ENCODE data around the gene LRRC8C. TPM values are rescaled to one million over a fixed set of nuclear protein-coding genes. Genes with fewer than 3 reads are reported as not detected.
A peak's percentile ranks its signal among the peaks of the same experiment; 100 is the strongest.

LRRC8C gene
- total and polyA plus RNA-seq, 2 experiments from 2014 or later, result 3.6 to 7.3 TPM

DNA sequence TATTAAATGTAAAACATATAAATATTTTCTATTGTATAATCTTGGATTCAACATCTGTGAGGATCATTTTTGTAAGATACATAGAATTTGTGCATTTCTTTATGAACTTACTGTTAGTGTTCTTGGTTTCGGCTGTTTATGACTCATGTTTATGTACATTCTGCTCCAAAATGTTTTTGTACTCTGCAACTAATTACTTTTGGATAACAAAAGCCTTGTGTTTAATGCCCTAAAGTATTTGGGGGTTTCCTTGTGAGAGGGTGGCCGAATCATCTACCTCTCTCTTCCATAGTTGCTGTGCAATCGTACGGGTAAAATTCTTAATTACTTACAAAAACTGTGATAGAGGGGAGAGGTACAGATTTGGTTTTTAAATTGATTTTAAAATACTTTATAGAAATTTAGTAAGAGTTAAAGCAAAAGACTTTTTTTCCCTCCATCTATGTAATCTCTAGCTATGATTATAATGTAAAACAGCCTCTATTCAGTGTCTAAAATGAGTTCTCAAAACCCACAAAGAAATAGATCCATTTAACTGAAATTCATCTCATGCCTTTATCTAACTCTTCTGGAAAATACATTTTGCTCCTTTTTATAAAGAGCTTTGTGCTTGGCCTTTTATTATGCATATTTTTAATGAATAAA lies 38.7 kb upstream of the LRRC8C start:
- Histone ChIP-seq H3F3A (ENCODE audit: insufficient read depth) (peaks cover 8% of the 10 kb centered on the region; the same call in 1 of the 2 replicates), H3K36me3 (ENCODE audit: low read depth) (no peaks in the 10 kb centered on the region), H3K4me1 (ENCODE audit: insufficient read depth) (peaks cover 29% of the 10 kb centered on the region), H3K9me3 (ENCODE audit: low read depth) (no peaks in the 10 kb centered on the region), H4K20me1 (ENCODE audit: insufficient read depth) (no peaks in the 10 kb centered on the region), H2AFZ (no peak overlapping the region), H3K27ac (no peak overlapping the region), H3K9me2 (ENCODE audit: insufficient read depth) (no peaks in the 10 kb centered on the region), H3K79me2 (ENCODE audit: insufficient read depth) (no peaks in the 10 kb centered on the region), H3K27me3 (replicated peaks; ENCODE audit: insufficient read depth) (no peaks in the 10 kb centered on the region), H3K4me3 (no peak overlapping the region), H3K4me2 (ENCODE audit: unreplicated experiment) (peak overlapping the region; percentile 7), H3K9ac (no peak overlapping the region)
- in situ Hi-C loops (cut with MboI), result loop anchor here (25.0 kb wide), 1 partner anchor 107 kb away; no protein-coding TSS in a partner anchor
- TF ChIP-seq EZH2 (IDR thresholded peaks at IDR 0.05; ENCODE audit: insufficient read depth, poor library complexity, severe bottlenecking), result no peak
- TF ChIP-seq EZH2phosphoT487 (IDR thresholded peaks at IDR 0.05; ENCODE audit: insufficient read depth, low read depth), result no peak
- WGBS, 2 experiments (ENCODE audit: low coverage in 1 of 2, low lambda C conversion rate in 2 of 2, missing lambda C conversion rate in 2 of 2), result 32 to 42% methylated on average over 4 of the region's 4 CpGs
- peak; percentile 17 for DNase-seq

DNA sequence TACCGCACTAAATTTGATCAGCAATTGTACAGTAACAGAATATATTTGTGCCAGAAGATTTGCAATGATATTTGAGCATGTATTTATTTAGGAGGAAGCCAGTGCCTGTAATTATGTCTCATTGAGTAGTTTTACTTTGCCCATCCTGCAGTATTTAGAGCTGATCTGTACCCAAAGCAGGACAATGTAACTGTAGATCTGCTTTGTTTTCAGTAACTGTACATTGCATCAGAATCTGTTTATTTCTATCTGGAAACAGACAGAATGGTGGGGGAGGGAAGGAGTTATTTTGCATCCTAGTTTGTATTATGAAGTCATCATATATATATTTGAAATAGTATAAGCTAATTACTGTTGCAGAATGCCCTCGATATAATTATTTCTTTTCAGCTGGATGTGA lies 36.2 kb upstream of the LRRC8C start:
- Histone ChIP-seq H3K9me2 (ENCODE audit: insufficient read depth) (no peaks in the 10 kb centered on the region), H3K4me3 (no peak overlapping the region), H3K4me1 (ENCODE audit: insufficient read depth) (peaks cover 9% of the 10 kb centered on the region; the same call in 1 of the 2 replicates), H3K27me3 (replicated peaks; ENCODE audit: insufficient read depth) (no peaks in the 10 kb centered on the region), H2AFZ (no peak overlapping the region), H3K9me3 (ENCODE audit: low read depth) (no peaks in the 10 kb centered on the region), H3K9ac (no peak overlapping the region), H4K20me1 (ENCODE audit: insufficient read depth) (no peaks in the 10 kb centered on the region), H3F3A (ENCODE audit: insufficient read depth) (no peaks in the 10 kb centered on the region), H3K36me3 (ENCODE audit: low read depth) (no peaks in the 10 kb centered on the region), H3K4me2 (ENCODE audit: unreplicated experiment) (no peak overlapping the region), H3K27ac (no peak overlapping the region), H3K79me2 (ENCODE audit: insufficient read depth) (no peaks in the 10 kb centered on the region)
- no peak for DNase-seq
- 66 to 80% methylated on average over 2 of the region's 2 CpGs for WGBS, 2 experiments (ENCODE audit: low coverage in 1 of 2, low lambda C conversion rate in 2 of 2, missing lambda C conversion rate in 2 of 2)
- in situ Hi-C loops (cut with MboI), result loop anchor here (25.0 kb wide), 1 partner anchor 109 kb away; no protein-coding TSS in a partner anchor
- TF ChIP-seq EZH2 (IDR thresholded peaks at IDR 0.05; ENCODE audit: insufficient read depth, poor library complexity, severe bottlenecking) (no peak), EZH2phosphoT487 (IDR thresholded peaks at IDR 0.05; ENCODE audit: insufficient read depth, low read depth) (no peak)

DNA sequence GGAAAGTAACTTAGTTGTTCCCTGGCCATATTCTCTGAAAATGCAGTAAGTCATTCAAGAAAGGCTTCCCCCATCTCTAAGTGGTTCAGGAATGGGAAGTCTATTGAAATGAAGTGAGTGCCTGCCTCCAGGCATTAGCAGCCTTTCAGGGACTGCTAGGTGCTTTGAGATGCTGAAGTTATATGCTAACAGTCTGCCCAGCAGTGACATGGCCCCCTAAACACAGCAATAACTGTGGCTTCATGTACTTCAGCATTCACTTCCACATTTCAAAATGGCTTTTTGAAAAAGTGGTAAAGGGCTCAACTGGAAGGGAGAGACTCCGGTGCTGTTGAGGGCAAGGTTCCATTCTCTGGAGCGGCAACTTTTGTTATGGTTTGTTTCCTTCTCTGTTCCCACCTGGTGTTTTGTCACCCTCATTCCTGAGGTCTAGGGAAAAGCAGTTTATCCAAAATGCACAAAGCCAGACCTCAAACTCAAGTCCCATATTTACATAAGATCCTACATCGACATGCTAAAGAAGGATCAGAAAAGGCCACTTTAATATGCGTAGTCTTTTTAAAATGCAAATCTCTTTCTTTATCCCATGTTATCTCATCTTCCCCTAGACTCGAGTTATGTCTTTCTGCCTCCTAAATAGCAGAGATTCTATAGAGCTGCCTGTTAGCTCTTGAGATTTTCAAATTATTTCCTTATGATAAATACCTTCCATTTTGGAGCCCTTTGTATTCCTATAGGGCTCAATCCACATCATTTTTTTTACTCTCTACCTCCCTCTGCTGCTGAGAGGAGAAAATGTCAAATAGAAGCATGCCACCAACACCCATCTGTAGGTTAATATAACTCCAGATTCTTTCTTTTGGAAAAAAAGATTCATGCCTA lies 34.2 kb upstream of the LRRC8C start:
- Histone ChIP-seq H4K20me1 (ENCODE audit: insufficient read depth) (no peaks in the 10 kb centered on the region), H3K27me3 (replicated peaks; ENCODE audit: insufficient read depth) (no peaks in the 10 kb centered on the region), H3F3A (ENCODE audit: insufficient read depth) (peaks cover 8% of the 10 kb centered on the region; the same call in 1 of the 2 replicates), H2AFZ (0 out of 2 replicates have a peak overlapping the region, but pooled peaks have one; percentile 11), H3K9me3 (ENCODE audit: low read depth) (no peaks in the 10 kb centered on the region), H3K27ac (no peak overlapping the region), H3K79me2 (ENCODE audit: insufficient read depth) (no peaks in the 10 kb centered on the region), H3K4me2 (ENCODE audit: unreplicated experiment) (no peak overlapping the region), H3K9me2 (ENCODE audit: insufficient read depth) (no peaks in the 10 kb centered on the region), H3K9ac (no peak overlapping the region), H3K36me3 (ENCODE audit: low read depth) (no peaks in the 10 kb centered on the region), H3K4me1 (ENCODE audit: insufficient read depth) (peaks cover 16% of the 10 kb centered on the region), H3K4me3 (no peak overlapping the region)
- in situ Hi-C loops (cut with MboI), result loop anchor here (25.0 kb wide), 1 partner anchor 111 kb away; no protein-coding TSS in a partner anchor
- TF ChIP-seq EZH2phosphoT487 (IDR thresholded peaks at IDR 0.05; ENCODE audit: insufficient read depth, low read depth), result no peak
- no peak for TF ChIP-seq EZH2 (IDR thresholded peaks at IDR 0.05; ENCODE audit: insufficient read depth, poor library complexity, severe bottlenecking)
- WGBS, 2 experiments (ENCODE audit: low coverage in 1 of 2, low lambda C conversion rate in 2 of 2, missing lambda C conversion rate in 2 of 2), result 70 to 75% methylated on average over 5 of the region's 5 CpGs
- peak; percentile 59 for DNase-seq

DNA sequence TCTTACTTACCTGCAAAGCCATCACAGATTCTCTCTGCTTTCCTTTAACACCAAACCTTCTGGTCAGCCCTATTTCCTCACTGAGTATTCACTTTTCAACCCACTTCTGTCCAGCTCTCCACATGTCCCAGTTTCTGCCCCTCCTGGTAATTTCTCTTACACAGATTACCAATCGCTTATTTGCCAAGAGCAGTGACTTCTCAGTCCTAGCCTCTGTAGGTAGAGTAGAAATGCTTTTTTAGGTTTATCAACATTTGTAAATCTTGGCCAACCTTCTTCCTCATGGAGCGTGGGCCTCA lies 33.6 kb upstream of the LRRC8C start:
- in situ Hi-C loops (cut with MboI), result loop anchor here (25.0 kb wide), 1 partner anchor 112 kb away; no protein-coding TSS in a partner anchor
- no peak overlapping the region for H3K9ac ChIP-seq
- H2AFZ ChIP-seq, result no peak overlapping the region
- H4K20me1 ChIP-seq (ENCODE audit: insufficient read depth), result no peaks in the 10 kb centered on the region
- no peak overlapping the region for H3K4me2 ChIP-seq (ENCODE audit: unreplicated experiment)
- peaks cover 15% of the 10 kb centered on the region for H3K4me1 ChIP-seq (ENCODE audit: insufficient read depth)
- H3K4me3 ChIP-seq, result no peak overlapping the region
- H3K9me2 ChIP-seq (ENCODE audit: insufficient read depth), result no peaks in the 10 kb centered on the region
- no peaks in the 10 kb centered on the region for H3K9me3 ChIP-seq (ENCODE audit: low read depth)
- peaks cover 14% of the 10 kb centered on the region for H3F3A ChIP-seq (ENCODE audit: insufficient read depth)
- TF ChIP-seq EZH2phosphoT487 (IDR thresholded peaks at IDR 0.05; ENCODE audit: insufficient read depth, low read depth), result no peak
- no peak for TF ChIP-seq EZH2 (IDR thresholded peaks at IDR 0.05; ENCODE audit: insufficient read depth, poor library complexity, severe bottlenecking)
- H3K27me3 ChIP-seq (replicated peaks; ENCODE audit: insufficient read depth), result no peaks in the 10 kb centered on the region
- DNase-seq, result no peak
- WGBS, 2 experiments (ENCODE audit: low coverage in 1 of 2, low lambda C conversion rate in 2 of 2, missing lambda C conversion rate in 2 of 2), result 90 to 99% methylated on average over 2 of the region's 2 CpGs
- no peaks in the 10 kb centered on the region for H3K79me2 ChIP-seq (ENCODE audit: insufficient read depth)
- H3K27ac ChIP-seq, result no peak overlapping the region
- H3K36me3 ChIP-seq (ENCODE audit: low read depth), result no peaks in the 10 kb centered on the region
